ENCODE data around the gene AQR. TPM values are rescaled to one million over a fixed set of nuclear protein-coding genes. Genes with fewer than 3 reads are reported as not detected.

AQR gene
- total RNA-seq (2014; rRNA removed; shearing (Covaris generic)) = 48.8 and 52.7 TPM in 2 replicates

DNA sequence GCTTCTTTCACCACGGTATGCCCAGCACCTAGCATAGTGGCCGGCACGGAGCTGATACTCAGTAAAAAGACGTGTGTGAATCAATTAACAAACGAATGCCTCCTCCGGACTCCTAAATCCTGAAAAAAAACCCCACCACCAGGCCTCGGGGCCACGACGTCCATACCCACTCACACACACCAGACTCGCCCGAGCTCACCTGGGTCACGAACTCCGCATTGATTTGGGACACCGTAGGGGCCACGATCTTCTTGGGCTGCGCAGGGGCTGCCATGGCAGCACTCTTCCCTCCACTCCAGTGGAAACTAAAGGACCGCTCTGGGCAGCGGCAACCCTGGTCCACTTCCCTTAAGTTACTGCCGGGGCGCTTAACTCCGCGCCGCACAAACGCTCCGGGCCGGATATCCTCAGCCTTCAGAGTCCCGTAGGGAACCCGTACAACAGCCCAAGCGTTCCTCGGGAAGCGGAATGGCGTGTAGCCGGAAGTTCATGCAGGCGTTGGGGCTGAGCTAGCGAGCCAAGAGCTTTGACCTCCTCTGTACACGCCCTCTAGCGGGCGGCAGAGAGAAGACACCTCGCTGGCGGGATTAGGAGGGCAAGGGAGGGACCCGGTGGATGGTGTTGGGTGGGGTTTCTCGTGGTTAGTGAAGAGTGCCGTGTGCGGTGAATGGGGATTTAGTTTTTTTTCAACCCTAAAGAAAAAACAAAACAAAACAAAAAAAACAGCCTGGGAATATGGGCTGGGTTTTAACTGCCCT, at the start of gene AQR:
Gene AQR (minus strand): TSS at position 403 of the 758 bp plus-strand sequence. CDS start 129 bp downstream, at position 274.
- DNase-seq = peak; percentile 97 to 98
- H3K9me3 ChIP-seq (replicated peaks) = no peaks in the 10 kb centered on the region
- H3K27me3 ChIP-seq = no peaks in the 10 kb centered on the region
- H3K4me1 ChIP-seq = no peaks in the 10 kb centered on the region
- H3K4me3 ChIP-seq = peak within 1 kb of the TSS; percentile 73
- H3K36me3 ChIP-seq = peaks cover 14% of the 10 kb centered on the region
- H3K27ac ChIP-seq = peak within 1 kb of the TSS; percentile 55

GRCh38 chr15:35014241-35014640, 44.7 kb upstream of the AQR start:
- H3K36me3 ChIP-seq = no peaks in the 10 kb centered on the region
- H3K9me3 ChIP-seq (replicated peaks) = no peaks in the 10 kb centered on the region
- no peaks in the 10 kb centered on the region for H3K27me3 ChIP-seq
- H3K27ac ChIP-seq = no peak overlapping the region
- no peak overlapping the region for H3K4me3 ChIP-seq
- no peaks in the 10 kb centered on the region for H3K4me1 ChIP-seq
- DNase-seq = no peak

- no peaks in the 10 kb centered on the region for H3K36me3 ChIP-seq
- DNase-seq = no peak
Measured at GRCh38 chr15:35013370-35013769, 43.8 kb upstream of the AQR start.

GRCh38 chr15:35007397-35007796, 37.9 kb upstream of the AQR start:
- Histone ChIP-seq H3K4me1 (no peaks in the 10 kb centered on the region), H3K27me3 (no peaks in the 10 kb centered on the region), H3K27ac (no peak overlapping the region), H3K36me3 (no peaks in the 10 kb centered on the region), H3K9me3 (replicated peaks) (0 out of 2 replicates have a peak, but pooled peaks cover under 1% of the 10 kb centered on the region), H3K4me3 (no peak overlapping the region)
- no peak for DNase-seq

More at GRCh38 chr15:35013370-35013769, 43.8 kb upstream of the AQR start:
- Histone ChIP-seq H3K4me1 (no peaks in the 10 kb centered on the region), H3K9me3 (replicated peaks) (no peaks in the 10 kb centered on the region), H3K27me3 (no peaks in the 10 kb centered on the region), H3K27ac (no peak overlapping the region), H3K4me3 (no peak overlapping the region)

- no peak for DNase-seq
- H3K36me3 ChIP-seq = no peaks in the 10 kb centered on the region
- H3K9me3 ChIP-seq (replicated peaks) = 0 out of 2 replicates have a peak, but pooled peaks cover 2% of the 10 kb centered on the region
- H3K27me3 ChIP-seq = no peaks in the 10 kb centered on the region
- no peak overlapping the region for H3K4me3 ChIP-seq
- no peak overlapping the region for H3K27ac ChIP-seq
- H3K4me1 ChIP-seq = no peaks in the 10 kb centered on the region
Measured at GRCh38 chr15:35005933-35006332, 36.4 kb upstream of the AQR start.

- H3K36me3 ChIP-seq = no peaks in the 10 kb centered on the region
- no peaks in the 10 kb centered on the region for H3K27me3 ChIP-seq
- H3K27ac ChIP-seq = no peak overlapping the region
- no peak overlapping the region for H3K4me3 ChIP-seq
- no peak for DNase-seq
- H3K9me3 ChIP-seq (replicated peaks) = 0 out of 2 replicates have a peak, but pooled peaks cover 2% of the 10 kb centered on the region
- H3K4me1 ChIP-seq = no peaks in the 10 kb centered on the region
Measured at GRCh38 chr15:35003928-35004327, 34.4 kb upstream of the AQR start.

GRCh38 chr15:35000511-35000910, 31.0 kb upstream of the AQR start:
- H3K9me3 ChIP-seq (replicated peaks) = 0 out of 2 replicates have a peak, but pooled peaks cover 2% of the 10 kb centered on the region
- no peak for DNase-seq
- no peaks in the 10 kb centered on the region for H3K4me1 ChIP-seq
- no peaks in the 10 kb centered on the region for H3K36me3 ChIP-seq
- no peaks in the 10 kb centered on the region for H3K27me3 ChIP-seq
- no peak overlapping the region for H3K4me3 ChIP-seq
- H3K27ac ChIP-seq = no peak overlapping the region

DNA sequence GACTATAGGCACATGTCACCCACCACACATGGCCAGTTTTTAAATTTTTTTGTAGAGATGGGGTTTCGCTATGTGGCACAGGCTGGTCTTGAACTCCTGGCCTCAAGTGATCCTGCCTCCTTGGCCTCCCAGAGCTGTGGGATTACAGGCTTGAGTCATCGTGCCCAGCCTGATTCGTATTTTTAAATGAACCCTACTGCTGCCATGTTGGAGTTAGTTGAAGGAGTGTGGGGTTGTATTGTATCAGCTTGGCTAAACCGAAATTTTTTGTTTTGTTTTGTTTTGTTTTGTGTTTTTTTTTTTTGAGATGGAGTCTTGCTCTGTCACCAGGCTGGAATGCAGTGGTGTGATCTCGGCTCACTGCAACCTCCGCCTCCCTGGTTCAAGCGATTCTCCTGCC, 30.4 kb upstream of the AQR start:
- Histone ChIP-seq H3K4me1 (no peaks in the 10 kb centered on the region), H3K4me3 (no peak overlapping the region), H3K36me3 (no peaks in the 10 kb centered on the region), H3K9me3 (replicated peaks) (0 out of 2 replicates have a peak, but pooled peaks cover 2% of the 10 kb centered on the region), H3K27me3 (no peaks in the 10 kb centered on the region), H3K27ac (no peak overlapping the region)
- DNase-seq = no peak

DNA sequence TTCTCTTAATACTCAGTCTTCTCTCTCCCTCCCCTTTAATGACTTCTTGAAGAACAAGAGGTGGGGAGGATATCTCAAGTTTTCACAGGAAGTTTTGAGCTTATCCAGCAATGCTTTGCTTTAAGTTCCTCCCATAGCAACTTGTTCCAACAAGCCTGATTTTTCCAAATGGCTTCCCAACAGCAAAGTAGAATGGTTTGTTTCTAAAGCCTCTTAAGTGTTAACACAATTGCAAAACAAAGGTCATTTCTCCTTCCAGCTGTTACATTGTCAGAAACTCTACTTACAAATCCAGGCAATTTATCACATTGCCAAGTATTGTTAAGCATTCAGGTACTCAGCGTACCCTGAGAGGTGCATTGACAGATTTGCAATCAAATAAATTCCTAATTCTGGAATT, 25.4 kb upstream of the AQR start:
- Histone ChIP-seq H3K9me3 (replicated peaks) (no peaks in the 10 kb centered on the region), H3K36me3 (no peaks in the 10 kb centered on the region), H3K4me3 (no peak overlapping the region), H3K4me1 (no peaks in the 10 kb centered on the region), H3K27ac (no peak overlapping the region), H3K27me3 (no peaks in the 10 kb centered on the region)
- DNase-seq = no peak

- Histone ChIP-seq H3K4me3 (no peak overlapping the region), H3K36me3 (no peaks in the 10 kb centered on the region)
- no peak for DNase-seq
Measured at GRCh38 chr15:34993877-34994276, 24.3 kb upstream of the AQR start.

GRCh38 chr15:34993412-34993811, 23.9 kb upstream of the AQR start:
- no peaks in the 10 kb centered on the region for H3K4me1 ChIP-seq
- no peak overlapping the region for H3K4me3 ChIP-seq
- H3K9me3 ChIP-seq (replicated peaks) = no peaks in the 10 kb centered on the region
- DNase-seq = no peak
- no peak overlapping the region for H3K27ac ChIP-seq
- H3K36me3 ChIP-seq = no peaks in the 10 kb centered on the region
- H3K27me3 ChIP-seq = no peaks in the 10 kb centered on the region

More at GRCh38 chr15:34993877-34994276, 24.3 kb upstream of the AQR start:
- Histone ChIP-seq H3K27ac (no peak overlapping the region), H3K27me3 (no peaks in the 10 kb centered on the region), H3K9me3 (replicated peaks) (no peaks in the 10 kb centered on the region), H3K4me1 (no peaks in the 10 kb centered on the region)

DNA sequence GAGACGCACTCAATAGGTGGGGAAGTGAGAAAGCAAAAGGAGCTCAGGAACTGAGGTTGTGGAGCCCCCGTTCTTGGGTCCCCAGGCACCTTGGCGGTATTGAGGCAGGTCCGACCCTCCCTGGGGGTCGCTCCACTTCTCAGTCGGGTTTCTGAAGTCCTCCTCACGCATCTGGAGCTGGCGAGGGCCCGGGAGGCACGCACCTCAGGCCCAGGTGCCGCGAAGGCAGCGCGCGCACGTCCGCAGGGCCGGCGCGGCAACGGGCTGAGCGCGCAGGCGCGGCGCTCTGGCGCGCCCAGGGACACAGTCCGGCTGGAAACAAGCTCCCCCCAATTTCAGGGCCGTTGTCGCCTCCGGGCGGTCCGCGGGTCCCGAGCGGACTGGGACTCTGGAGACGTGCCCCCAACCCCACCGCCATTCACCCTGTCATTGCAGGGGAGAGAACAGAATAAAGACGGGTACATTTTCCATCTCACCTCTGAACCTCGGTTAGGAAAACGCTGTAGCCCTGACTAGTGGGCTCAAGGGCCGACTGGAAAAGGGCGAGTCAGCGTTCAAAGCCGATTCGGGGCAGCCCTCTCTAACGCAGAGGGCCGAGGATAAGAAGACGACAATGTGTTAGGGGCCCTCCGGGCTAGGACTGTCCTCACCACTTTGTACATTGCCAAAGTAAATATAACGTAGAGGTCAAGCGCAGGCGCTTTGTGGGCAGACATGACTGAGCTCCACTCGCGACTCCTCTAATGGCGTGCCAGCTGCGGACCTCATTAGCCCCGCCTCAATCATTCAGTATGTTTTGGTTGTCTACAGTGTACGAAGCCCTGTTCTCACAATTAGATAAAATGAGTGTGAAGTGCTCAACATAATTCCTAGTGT, 18.7 kb upstream of the AQR start, which contains the start of gene ZNF770:
Gene ZNF770 (minus strand): TSS at position 261 of the 876 bp plus-strand sequence. CDS start 4,853 bp downstream, outside the sequence.
- peak; percentile 80 to 84 for DNase-seq
- Histone ChIP-seq H3K9me3 (replicated peaks) (no peaks in the 10 kb centered on the region), H3K27ac (peak within 1 kb of the TSS; percentile 85), H3K27me3 (no peaks in the 10 kb centered on the region), H3K4me1 (no peaks in the 10 kb centered on the region; the same call in 1 of the 2 replicates), H3K36me3 (peaks cover 17% of the 10 kb centered on the region), H3K4me3 (peak within 1 kb of the TSS; percentile 92)

GRCh38 chr15:34987609-34988026, 18.1 kb upstream of the AQR start:
- DNase-seq = no peak
- Histone ChIP-seq H3K27me3 (no peaks in the 10 kb centered on the region), H3K27ac (peak overlapping the region; percentile 85), H3K4me3 (peak overlapping the region; percentile 92), H3K36me3 (peaks cover 20% of the 10 kb centered on the region), H3K9me3 (replicated peaks) (no peaks in the 10 kb centered on the region), H3K4me1 (no peaks in the 10 kb centered on the region; the same call in 1 of the 2 replicates)

DNA sequence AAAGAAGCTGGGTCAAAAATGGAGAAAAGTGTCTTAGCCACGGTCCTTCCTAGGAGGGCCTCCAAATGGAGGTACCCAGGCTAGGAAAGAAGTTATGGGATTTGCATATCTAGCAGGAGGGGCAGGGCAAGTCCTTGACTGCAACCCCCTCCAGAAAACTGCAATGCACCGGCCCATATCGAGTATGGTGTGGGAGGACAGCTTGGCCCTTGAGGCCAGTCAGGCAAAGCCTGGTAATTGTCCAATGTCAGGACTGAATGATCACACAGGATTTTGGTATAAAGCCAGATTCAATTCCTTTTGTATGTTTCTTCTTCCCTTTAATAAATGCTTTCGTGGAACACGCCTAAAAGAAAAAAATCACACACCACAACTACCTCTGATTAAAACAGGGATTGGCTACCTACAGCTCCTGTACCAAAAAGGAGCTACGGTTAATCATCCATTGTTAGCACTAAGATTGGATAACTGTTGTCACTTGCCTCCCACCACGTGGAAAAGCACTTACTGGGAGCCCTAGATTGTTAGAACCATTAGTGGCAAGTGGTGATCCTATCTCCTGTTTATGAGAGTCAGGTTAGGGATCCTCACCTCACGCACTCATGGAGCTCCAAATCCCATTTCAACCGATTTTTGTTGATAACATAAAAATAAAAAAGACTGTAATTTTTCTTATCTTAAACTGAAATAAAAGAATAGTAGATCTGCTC, 17.4 kb upstream of the AQR start:
- Histone ChIP-seq H3K9me3 (replicated peaks) (no peaks in the 10 kb centered on the region), H3K27me3 (no peaks in the 10 kb centered on the region), H3K36me3 (peaks cover 23% of the 10 kb centered on the region), H3K4me3 (peak overlapping the region; percentile 92), H3K27ac (peak overlapping the region; percentile 85), H3K4me1 (no peaks in the 10 kb centered on the region; the same call in 1 of the 2 replicates)
- peak in 1 of 2 experiments; percentile 9 for DNase-seq
